ENCODE data around the gene PPP1R15A.
"Not testable (repeated sequence)": the region's sequence is repeated elsewhere in the genome, so short reads cannot be mapped to it uniquely, and the experiment has no call there.

The PPP1R15A gene

DNA sequence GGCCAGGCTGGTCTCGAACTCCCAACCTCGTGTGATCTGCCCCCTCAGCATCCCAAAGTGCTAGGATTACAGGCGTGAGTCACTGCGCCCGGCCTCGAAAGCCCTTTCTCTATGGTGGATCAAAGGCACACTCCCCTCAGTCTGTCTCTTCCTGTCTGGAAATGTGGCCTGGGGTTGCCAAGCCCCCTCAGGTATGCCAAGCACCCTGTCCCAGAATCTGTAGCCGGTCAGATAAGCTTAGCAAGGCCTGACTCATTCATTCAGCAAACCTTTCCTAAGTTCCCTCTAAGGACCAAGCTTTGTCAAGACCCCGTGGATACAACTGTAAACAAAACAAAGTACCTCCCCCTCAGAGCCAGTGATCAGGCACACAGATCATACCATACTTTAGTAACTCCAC is 42.0 kb downstream of the PPP1R15A start:
- DNase-seq (ENCODE audit: low read depth, low spot score): no peak
- TF ChIP-seq, protein P1, sequence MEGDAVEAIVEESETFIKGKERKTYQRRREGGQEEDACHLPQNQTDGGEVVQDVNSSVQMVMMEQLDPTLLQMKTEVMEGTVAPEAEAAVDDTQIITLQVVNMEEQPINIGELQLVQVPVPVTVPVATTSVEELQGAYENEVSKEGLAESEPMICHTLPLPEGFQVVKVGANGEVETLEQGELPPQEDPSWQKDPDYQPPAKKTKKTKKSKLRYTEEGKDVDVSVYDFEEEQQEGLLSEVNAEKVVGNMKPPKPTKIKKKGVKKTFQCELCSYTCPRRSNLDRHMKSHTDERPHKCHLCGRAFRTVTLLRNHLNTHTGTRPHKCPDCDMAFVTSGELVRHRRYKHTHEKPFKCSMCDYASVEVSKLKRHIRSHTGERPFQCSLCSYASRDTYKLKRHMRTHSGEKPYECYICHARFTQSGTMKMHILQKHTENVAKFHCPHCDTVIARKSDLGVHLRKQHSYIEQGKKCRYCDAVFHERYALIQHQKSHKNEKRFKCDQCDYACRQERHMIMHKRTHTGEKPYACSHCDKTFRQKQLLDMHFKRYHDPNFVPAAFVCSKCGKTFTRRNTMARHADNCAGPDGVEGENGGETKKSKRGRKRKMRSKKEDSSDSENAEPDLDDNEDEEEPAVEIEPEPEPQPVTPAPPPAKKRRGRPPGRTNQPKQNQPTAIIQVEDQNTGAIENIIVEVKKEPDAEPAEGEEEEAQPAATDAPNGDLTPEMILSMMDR (IDR thresholded peaks at IDR 0.05; ENCODE audit: insufficient read depth, low read length, missing control alignments): no peak
- CTCF ChIA-PET: interaction anchor here (1.1 kb wide), 1 partner anchor 72 kb away, joined by 3 read pairs; no protein-coding TSS in a partner anchor
- no peak overlapping the region for H3K4me3 ChIP-seq (ENCODE audit: low read depth, low read length)
- POLR2A ChIA-PET: no interaction called here

DNA sequence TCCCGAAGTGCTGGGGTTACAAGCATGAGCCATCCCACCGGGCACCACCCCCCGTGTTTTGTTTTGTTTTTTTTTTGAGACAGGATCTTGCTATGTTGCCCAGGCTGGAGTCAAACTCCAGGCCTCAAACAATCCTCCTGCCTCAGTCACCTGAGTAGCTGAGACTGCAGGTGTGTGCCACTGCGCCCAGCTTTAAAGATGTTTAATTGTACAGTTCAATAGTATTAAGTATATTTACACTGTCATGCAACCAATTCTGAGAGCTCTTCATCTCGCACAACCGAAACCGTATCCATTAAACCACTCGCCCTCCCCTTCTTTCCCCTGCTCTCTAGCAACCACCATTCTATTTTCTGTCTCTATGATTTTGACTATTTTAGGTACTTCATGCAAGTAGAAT is 43.5 kb downstream of the PPP1R15A start:
- TF ChIP-seq, protein P1 (IDR thresholded peaks at IDR 0.05; ENCODE audit: insufficient read depth, low read length, missing control alignments): no peak
- DNase-seq (ENCODE audit: low read depth, low spot score): no peak
- POLR2A ChIA-PET: no interaction called here
- CTCF ChIA-PET: no interaction called here
- no peak overlapping the region for H3K4me3 ChIP-seq (ENCODE audit: low read depth, low read length)

DNA sequence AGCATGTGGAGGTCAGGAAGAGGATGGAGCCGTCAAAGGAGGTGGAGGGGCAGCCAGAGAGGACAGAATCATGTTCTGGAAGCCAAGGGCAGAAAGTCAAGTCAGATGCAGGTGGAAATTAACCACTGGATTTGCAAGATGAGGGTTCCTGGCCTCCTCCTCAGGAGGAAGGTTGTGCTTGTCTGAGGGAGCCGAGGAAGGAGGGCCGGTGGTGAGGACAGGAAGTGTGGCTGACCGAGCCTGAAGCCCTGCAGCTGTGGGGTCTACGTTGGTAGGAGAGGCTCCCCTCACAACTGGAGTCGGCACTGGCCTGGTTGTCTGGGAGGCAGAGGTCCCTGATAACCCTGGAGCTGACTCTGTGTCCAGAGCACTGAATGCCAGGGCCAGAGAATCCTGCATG is 45.9 kb downstream of the PPP1R15A start:
- H3K4me3 ChIP-seq (ENCODE audit: low read depth, low read length): no peak overlapping the region
- ChIA-PET CTCF (interaction anchor here (1.0 kb wide), 1 partner anchor 53 kb away, joined by 4 read pairs; no protein-coding TSS in a partner anchor), POLR2A (interaction anchor here (0.9 kb wide), 1 partner anchor 17 kb away, joined by 3 read pairs; no protein-coding TSS in a partner anchor)
- DNase-seq (ENCODE audit: low read depth, low spot score): no peak
- TF ChIP-seq, protein P1 (IDR thresholded peaks at IDR 0.05; ENCODE audit: insufficient read depth, low read length, missing control alignments): no peak

DNA sequence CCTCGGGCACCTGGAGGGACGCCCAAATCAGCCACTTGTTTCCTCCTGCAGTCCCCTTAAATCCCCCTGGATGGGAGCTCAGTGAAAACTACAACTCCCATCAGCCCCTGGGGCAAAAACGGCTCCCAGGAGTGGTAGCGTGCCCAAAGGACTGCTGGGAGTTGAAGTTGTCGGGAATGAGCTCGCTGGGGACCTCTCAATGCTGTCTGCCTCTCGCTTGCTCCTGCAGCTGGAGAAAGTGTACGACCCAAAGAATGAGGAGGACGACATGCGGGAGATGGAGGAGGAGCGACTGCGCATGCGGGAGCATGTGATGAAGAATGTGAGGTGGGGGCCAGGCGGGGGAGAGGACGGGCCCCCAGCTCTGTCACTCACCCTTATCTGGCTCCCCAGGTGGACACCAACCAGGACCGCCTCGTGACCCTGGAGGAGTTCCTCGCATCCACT is 46.6 kb downstream of the PPP1R15A start:
- no peak overlapping the region for H3K4me3 ChIP-seq (ENCODE audit: low read depth, low read length)
- DNase-seq (ENCODE audit: low read depth, low spot score): no peak
- TF ChIP-seq, protein P1 (IDR thresholded peaks at IDR 0.05; ENCODE audit: insufficient read depth, low read length, missing control alignments): no peak
- CTCF ChIA-PET: interaction anchor here (0.6 to 1.0 kb wide), 3 partner anchors 52 to 179 kb away, joined by 3 to 4 read pairs (median 3); no protein-coding TSS in a partner anchor
- POLR2A ChIA-PET: interaction anchor here (0.9 kb wide), 2 partner anchors 18 to 45 kb away, joined by 3 read pairs; no protein-coding TSS in a partner anchor

DNA sequence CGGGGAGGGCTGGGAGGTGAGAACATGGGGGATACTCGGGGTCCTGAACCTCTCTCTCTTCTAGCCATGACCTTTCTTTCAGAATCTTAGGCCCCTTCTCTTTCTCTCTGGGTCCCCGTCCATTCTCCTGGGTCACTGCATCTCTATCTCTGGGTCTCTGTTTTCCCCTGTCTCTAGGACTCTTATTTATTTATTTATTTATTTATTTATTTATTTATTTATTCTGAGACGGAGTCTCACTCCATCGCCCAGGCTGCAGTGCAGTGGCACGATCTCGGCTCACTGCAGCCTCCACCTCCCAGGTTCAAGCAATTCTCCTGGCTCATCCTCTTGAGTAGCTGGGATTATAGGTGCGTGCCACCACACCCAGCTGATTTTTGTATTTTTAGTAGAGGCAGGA is 47.0 kb downstream of the PPP1R15A start:
- ChIA-PET POLR2A (interaction anchor here (0.9 to 1.4 kb wide), 2 partner anchors 45 to 47 kb away, joined by 3 read pairs; partner anchors contain the start of gene PPP1R15A), CTCF (interaction anchor here (0.6 to 1.0 kb wide), 3 partner anchors 51 to 178 kb away, joined by 3 to 4 read pairs (median 3); no protein-coding TSS in a partner anchor)
- not testable (repeated sequence) for H3K4me3 ChIP-seq (ENCODE audit: low read depth, low read length); DNase-seq (ENCODE audit: low read depth, low spot score)

DNA sequence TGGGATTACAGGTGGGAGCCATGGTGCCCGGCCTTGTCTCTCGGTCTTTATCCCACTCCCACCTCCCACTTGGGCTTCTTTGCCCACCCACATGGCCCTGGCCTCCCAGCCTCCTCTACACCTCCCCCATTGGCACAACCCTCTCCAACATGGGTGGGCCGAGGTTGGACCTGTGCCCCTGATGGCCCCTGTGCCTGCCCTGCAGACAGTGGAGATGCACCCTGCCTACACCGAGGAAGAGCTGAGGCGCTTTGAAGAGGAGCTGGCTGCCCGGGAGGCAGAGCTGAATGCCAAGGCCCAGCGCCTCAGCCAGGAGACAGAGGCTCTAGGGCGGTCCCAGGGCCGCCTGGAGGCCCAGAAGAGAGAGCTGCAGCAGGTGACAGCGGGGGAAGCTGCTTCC is 48.7 kb downstream of the PPP1R15A start:
- no peak for DNase-seq (ENCODE audit: low read depth, low spot score)
- TF ChIP-seq, protein P1 (IDR thresholded peaks at IDR 0.05; ENCODE audit: insufficient read depth, low read length, missing control alignments): no peak
- POLR2A ChIA-PET: interaction anchor here (1.4 kb wide), 1 partner anchor 49 kb away, joined by 3 read pairs; the partner anchor contains the start of gene PPP1R15A
- H3K4me3 ChIP-seq (ENCODE audit: low read depth, low read length): no peak overlapping the region
- CTCF ChIA-PET: no interaction called here
